B cell (primary cell): Measurements from ENCODE around the gene MRTFB.

Source experiments
- CTCF ChIP-seq: fragments of 200-600 bp; IDR thresholded peaks from one replicate; pipeline ENCODE4 v1.8.0; 2022; ENCODE audit warnings: antibody characterized with exemption, mild to moderate bottlenecking
- EZH2 ChIP-seq: IDR thresholded peaks from 2 replicates; pipeline ENCODE4 v1.6.1; 2012; ENCODE audit warnings: borderline replicate concordance, low read depth, mild to moderate bottlenecking, moderate library complexity, low read length; ENCODE audit not compliant: insufficient read depth, poor library complexity, severe bottlenecking

DNA sequence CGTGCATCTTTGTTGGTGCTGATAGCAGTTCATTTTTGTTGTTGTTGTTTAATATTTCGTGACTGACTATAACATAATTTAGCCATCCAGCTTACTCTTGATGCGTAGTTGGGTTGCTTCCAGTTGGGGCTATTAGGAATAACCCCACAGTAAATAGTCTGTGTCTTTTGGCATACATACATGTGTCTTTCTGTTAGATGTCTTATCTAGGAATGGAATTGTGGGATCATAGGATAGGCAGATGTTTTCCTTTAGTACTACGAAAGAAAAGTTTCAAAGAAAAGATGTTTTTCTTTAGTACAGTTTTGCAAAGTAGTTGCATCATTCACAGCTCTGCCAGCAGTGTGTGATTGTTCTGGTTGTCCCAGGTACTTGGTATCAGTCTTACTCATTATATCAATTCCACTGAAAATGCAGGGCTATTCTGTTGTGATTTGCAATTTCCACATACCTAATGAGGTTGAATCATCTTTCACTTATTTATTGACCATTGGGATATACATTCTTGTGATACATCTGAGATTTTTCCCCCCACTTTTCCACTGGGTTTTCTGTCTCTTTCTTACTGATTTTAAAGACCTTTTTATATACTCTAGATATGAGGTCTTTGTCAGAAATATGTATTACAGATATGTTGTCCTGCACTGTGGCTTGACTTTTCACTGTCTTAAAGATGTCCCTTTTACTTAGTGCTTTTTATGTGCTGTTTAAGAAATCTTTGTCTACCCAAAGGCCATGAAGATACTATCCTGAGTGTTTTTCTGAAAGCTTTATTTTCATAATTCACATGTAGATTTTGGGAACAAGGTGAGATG, 173.3 kb downstream of the MRTFB start:
- TF ChIP-seq CTCF (no peak), EZH2 (no peak)
